ENCODE measurements around the gene PROC. TPM values are rescaled to one million over a fixed set of nuclear protein-coding genes. Genes with fewer than 3 reads are reported as not detected.

PROC gene
- total RNA-seq: under 0.01 TPM in 1 of 2 replicates, not detected in the other

DNA sequence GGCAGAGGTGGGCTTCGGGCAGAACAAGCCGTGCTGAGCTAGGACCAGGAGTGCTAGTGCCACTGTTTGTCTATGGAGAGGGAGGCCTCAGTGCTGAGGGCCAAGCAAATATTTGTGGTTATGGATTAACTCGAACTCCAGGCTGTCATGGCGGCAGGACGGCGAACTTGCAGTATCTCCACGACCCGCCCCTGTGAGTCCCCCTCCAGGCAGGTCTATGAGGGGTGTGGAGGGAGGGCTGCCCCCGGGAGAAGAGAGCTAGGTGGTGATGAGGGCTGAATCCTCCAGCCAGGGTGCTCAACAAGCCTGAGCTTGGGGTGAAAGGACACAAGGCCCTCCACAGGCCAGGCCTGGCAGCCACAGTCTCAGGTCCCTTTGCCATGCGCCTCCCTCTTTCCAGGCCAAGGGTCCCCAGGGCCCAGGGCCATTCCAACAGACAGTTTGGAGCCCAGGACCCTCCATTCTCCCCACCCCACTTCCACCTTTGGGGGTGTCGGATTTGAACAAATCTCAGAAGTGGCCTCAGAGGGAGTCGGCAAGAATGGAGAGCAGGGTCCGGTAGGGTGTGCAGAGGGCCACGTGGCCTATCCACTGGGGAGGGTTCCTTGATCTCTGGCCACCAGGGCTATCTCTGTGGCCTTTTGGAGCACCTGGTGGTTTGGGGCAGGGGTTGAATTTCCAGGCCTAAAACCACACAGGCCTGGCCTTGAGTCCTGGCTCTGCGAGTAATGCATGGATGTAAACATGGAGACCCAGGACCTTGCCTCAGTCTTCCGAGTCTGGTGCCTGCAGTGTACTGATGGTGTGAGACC, at the start of gene PROC:
PROC (plus strand) TSS at position 128 of the 812 bp plus-strand sequence. CDS start 1,516 bp downstream, outside the sequence.

DNA sequence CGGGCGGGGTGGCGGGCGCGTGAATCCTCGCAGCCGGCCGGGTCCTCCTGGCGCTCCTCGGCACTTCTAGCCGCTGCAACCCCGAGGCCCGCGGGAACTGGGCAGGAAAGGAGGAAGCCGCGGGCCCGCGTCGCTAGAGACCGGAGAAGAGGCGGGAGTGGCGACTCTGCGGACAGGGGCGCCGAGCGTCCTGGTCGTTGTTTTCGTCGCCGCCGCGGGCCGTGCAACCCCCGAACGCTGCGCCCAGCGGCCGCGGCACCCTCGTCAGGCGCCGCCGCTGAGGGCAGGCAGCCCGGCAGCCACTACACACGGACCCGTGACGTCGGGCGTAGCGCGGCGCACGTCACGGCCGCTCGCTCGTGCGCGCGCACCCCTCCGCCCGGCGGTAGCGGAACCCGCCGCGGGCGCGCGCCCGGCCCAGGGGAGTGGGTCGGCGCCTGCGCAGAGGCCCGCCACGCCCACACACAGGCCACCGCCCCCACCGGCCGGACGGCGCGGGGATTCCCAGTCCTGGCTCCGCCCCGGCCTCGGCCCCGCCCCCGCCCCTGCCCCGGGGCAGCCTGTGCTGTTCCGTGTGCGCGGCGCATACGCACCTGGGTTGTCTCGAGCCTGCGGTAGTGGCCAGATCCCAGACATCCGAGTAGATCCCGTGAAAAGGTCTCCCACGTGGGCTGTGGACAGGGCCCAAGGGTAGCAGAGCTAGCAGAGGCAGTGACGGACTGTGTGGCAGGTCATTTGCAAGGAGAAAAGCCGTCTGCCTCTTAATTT, 30.4 kb upstream of the PROC start, which contains the start of gene MAP3K2:
MAP3K2 (minus strand) TSS at position 321 of the 768 bp plus-strand sequence. CDS start 44,846 bp downstream, outside the sequence.

Other genes with a start within 250 kb of the PROC start
- gene CYP27C1, start 198.1 kb upstream of the PROC start, total RNA-seq: not detected in 2 replicates
- 44.5 and 50.0 TPM in 2 replicates for gene ERCC3, start 124.3 kb upstream of the PROC start, total RNA-seq
- gene MAP3K2, start 30.5 kb upstream of the PROC start, total RNA-seq: 35.0 and 40.8 TPM in 2 replicates
- 42.0 and 47.7 TPM in 2 replicates for gene IWS1, start 108.1 kb downstream of the PROC start, total RNA-seq
- under 0.01 TPM in 2 replicates for gene MYO7B, start 117.3 kb downstream of the PROC start, total RNA-seq
- gene GPR17, start 227.7 kb downstream of the PROC start, total RNA-seq: not detected in 2 replicates

All from regular cardiac myocyte (primary cell).